GM12801 (cell line): Measurements from ENCODE around the gene SUMO1.

Experiments used
- CTCF ChIP-seq: IDR thresholded peaks from one replicate; pipeline ENCODE4 v1.5.1; 2011; ENCODE audit warnings: control low read depth; ENCODE audit not compliant: insufficient read length; ENCODE audit errors: extremely low read depth

Gene SUMO1

DNA sequence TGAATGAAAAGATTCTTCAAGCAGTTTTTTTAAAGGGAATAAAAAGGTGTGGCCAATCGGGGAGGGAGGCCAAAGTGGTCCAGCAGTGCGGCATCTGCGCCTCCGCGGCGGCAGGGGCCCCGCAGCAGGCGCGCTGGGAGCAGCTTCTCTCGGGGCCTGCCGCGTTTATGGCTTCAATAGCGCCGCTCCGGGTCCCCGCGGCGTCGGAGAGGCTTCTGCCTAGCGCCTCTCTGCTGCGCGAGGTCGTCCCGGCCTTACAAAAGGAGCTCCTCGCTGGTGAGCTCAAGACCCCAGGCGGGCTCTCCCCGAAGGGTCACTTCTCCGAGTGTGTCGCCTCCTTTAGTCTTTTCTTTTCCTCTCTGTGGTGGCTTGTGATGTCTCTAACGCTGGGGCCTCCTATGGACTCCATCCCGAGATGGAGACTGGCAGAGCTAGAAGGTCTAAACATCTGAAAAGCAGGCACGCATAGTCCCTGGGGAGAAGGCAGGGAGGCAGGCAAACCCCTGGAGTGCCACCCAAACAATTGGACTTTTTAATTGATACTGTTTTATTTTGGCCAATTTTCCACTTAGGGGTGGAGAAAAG is 67.1 kb downstream of the SUMO1 start:
- TF ChIP-seq CTCF = no peak

- no peak for TF ChIP-seq CTCF
Observed at GRCh38 chr2:202169832-202170424, 68.5 kb downstream of the SUMO1 start.

DNA sequence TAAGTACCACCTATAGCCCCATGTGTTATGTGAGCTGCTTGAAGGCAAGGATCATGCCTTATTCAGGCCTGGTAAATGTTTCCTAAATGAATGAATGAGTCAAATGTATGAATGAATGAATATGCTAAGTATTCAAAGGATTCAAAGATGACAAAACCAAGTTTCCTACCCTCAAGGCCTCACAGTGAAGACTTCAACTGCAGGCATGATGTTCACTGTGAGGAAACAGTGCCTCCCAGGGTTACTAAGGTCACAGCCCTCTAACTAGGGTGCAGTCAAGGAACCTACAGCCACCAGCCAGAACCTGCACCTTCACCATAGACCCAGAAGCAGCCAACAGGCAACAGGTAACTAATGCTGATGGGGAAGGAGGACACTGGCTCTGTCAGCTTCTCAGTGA is 69.3 kb downstream of the SUMO1 start:
- no peak for TF ChIP-seq CTCF

GRCh38 chr2:202165945-202166344 is 72.5 kb downstream of the SUMO1 start:
- no peak for TF ChIP-seq CTCF

DNA sequence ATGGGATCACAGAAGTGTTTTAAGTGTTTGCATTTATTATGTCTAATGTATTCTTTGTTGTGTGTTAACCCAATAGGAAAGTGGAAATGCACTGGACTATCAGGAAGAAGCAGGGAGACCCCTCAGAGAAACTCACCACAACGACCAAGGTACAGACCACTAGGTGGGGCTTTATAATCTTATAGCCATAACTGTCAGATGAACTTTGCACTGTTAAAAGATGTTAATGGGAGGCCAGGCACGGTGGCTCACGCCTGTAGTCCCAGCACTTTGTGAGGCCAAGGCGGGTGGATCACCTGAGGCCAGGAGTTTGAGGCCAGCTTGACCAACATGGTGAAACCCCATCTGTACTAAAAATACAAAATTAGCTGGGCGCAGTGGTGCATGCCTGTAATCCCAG is 73.2 kb downstream of the SUMO1 start:
- TF ChIP-seq CTCF = no peak

GRCh38 chr2:202164411-202164810 is 74.0 kb downstream of the SUMO1 start:
- TF ChIP-seq CTCF = no peak

DNA sequence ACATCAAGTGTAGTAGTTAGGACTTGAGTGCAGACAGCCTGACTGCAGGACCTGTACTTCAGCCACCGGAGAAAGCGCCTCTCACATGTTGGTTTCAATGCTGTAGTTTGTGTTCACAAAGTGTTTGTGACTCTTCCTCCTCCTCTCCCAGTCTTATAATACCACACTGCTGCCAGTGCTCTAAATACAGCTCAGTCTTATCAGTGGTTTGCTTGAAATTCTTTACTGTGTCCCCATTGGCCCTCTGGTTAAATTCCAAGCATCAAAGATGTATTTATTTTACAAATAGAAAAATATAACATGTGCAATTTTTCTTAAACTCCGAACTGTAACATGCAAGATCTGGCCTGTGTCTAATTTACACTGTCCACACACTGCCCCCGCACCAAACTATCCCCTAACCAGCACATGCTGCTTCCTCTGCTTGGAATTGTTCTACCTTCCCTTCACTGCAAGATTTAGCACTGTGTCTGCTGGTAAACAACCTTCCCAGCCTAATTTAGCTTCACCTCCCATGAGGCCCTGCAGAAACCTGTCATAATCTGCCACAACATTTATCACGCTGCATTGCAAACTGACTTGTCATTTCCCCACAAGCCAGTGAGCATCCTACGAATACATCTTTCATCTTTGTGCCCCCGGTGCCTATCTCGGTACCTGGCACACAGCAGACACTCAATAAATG is 77.1 kb downstream of the SUMO1 start:
- TF ChIP-seq CTCF = no peak
